ENCODE data around the gene ZPBP.

- no peak for TF ChIP-seq CTCF (IDR thresholded peaks at IDR 0.05)
- no peak for TF ChIP-seq POLR2A (IDR thresholded peaks at IDR 0.05)
These were observed 199.9 kb downstream of the ZPBP start for GRCh38 chr7:49893131-49893530.
